HL-60 (cell line): ENCODE results near the gene CPED1.

Experiments
- DNase-seq, 2 experiments: peaks; one replicate each; pipeline ENCODE4 v3.0.0-alpha.2; 2010 to 2020; ENCODE audit warnings: low read depth in 1 of 2, low spot score in 1 of 2
- H3K27ac ChIP-seq: fragments of 250-450 bp; sonication (Bioruptor Pico); replicated peaks from 2 replicates; pipeline ENCODE4 v1.5.1; 2020; ENCODE audit warnings: mild to moderate bottlenecking, moderate library complexity
- H3K27me3 ChIP-seq: fragments of 250-450 bp; sonication (Bioruptor Pico); 2 replicates; pipeline ENCODE4 v1.5.1; 2021; ENCODE audit warnings: mild to moderate bottlenecking, moderate library complexity; ENCODE audit not compliant: insufficient read depth, poor library complexity, severe bottlenecking
- H3K4me3 ChIP-seq: replicated peaks from 2 replicates; pipeline ENCODE4 v1.5.1; 2011; ENCODE audit warnings: mild to moderate bottlenecking, control low read depth, low read length; ENCODE audit not compliant: insufficient read depth
- CTCF ChIP-seq: IDR thresholded peaks from one replicate; pipeline ENCODE4 v1.5.1; 2011; ENCODE audit warnings: low read length, control low read depth, inconsistent platforms; ENCODE audit not compliant: insufficient read depth
- GABPA ChIP-seq: IDR thresholded peaks from 2 replicates; pipeline ENCODE4 v1.6.1; 2012; ENCODE audit warnings: low read depth
- POLR2AphosphoS5 ChIP-seq: IDR thresholded peaks from 2 replicates; pipeline ENCODE4 v1.6.1; 2012; ENCODE audit warnings: low read depth
- REST ChIP-seq: IDR thresholded peaks from 2 replicates; pipeline ENCODE4 v1.6.1; 2012; ENCODE audit warnings: low read depth; ENCODE audit not compliant: insufficient replicate concordance
- SPI1 ChIP-seq: IDR thresholded peaks from 2 replicates; pipeline ENCODE4 v1.6.1; 2012; ENCODE audit warnings: low read depth, mild to moderate bottlenecking, borderline replicate concordance

Gene CPED1

DNA sequence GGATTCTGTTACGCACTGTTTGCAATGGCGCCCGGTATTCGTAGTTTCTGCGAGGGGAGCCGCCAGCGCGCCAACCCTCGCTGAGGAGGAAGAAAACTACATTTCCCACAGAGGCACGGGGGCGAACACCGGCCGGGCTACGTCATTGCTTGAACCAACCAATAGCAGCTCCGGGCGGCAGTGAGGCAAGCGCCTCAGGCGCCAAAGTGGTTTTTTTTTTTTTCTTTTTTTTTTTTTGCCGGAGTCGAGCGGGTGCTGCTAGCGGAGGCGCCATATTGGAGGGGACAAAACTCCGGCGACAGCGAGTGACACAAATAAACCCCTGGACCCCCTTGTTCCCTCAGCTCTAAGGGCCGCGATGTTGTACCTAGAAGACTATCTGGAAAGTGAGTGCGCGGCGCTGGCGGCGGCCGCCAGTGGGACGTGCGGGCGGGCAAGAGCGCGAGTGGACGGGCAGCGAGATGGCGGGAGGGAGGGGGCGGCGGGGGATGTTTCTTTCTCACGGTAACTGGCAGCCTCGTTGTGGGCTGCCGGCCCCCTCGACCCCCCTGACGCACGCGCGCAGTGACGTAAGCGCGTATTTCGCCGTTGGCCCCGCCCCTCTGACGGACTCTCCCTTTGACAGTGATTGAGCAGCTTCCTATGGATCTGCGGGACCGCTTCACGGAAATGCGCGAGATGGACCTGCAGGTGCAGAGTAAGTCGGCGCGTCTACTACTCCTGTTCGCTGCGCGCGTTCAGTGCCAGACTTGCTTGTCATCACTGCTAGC lies 37.8 kb upstream of the CPED1 start, which contains the start of gene ING3:
Gene ING3, plus strand, starts transcription at position 239 of the 770 bp plus-strand sequence. Its CDS starts 120 bp downstream, at position 359.
- peak; percentile 93 to 97 for DNase-seq
- Histone ChIP-seq H3K4me3 (peak within 1 kb of the TSS; percentile 96), H3K27ac (peak within 1 kb of the TSS; percentile 97), H3K27me3 (no peaks in the 10 kb centered on the region)
- TF ChIP-seq POLR2AphosphoS5 (peak; percentile 61), REST (no peak)

DNA sequence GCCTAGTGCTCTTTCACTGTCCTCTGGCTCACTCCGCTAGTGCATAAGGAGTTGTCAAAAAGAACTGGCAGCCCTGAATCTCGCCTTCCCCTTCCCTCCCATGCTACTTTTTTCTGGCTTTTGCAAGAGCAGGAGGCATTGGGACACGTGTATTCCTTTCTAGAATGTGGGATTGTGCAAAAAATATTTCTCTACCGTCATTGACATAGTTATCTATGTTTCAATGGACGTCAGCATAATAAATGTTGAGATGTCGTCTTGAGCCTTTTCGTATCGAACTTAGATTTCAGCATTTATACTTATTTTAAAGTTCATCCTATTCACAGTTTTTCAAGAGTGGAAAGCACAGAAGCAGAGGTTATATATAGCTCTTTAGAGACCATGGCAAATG lies 37.2 kb upstream of the CPED1 start:
- no peak for TF ChIP-seq GABPA
- no peak for TF ChIP-seq SPI1
- no peak for TF ChIP-seq CTCF
- no peak for TF ChIP-seq POLR2AphosphoS5
- no peak for TF ChIP-seq REST
- H3K27ac ChIP-seq, result peak overlapping the region; percentile 97
- no peaks in the 10 kb centered on the region for H3K27me3 ChIP-seq
- H3K4me3 ChIP-seq, result peak overlapping the region; percentile 96
- no peak for DNase-seq

GRCh38 chr7:120951826-120952225 lies 36.7 kb upstream of the CPED1 start:
- no peaks in the 10 kb centered on the region for H3K27me3 ChIP-seq
- TF ChIP-seq REST, result no peak
- TF ChIP-seq CTCF, result no peak
- no peak for TF ChIP-seq POLR2AphosphoS5
- TF ChIP-seq SPI1, result no peak
- no peak for TF ChIP-seq GABPA
- peak overlapping the region; percentile 96 for H3K4me3 ChIP-seq
- H3K27ac ChIP-seq, result peak overlapping the region; percentile 97
- DNase-seq, result no peak
